K562 (cell line): Measurements from ENCODE around the gene KIAA0825. TPM values are rescaled to one million over a fixed set of nuclear protein-coding genes. Genes with fewer than 3 reads are reported as not detected.

Experiments
- CREB1 ChIP-seq, 2 experiments: sonication (generic) in 1 of 2; formaldehyde crosslinking in 1 of 2; IDR thresholded peaks; 2 replicates each; pipeline versions ENCODE4 v1.6.1 to v1.8.0; 2012 to 2022; ENCODE audit warnings: inconsistent platforms in 1 of 2, mild to moderate bottlenecking in 1 of 2, missing genetic modification reagents in 1 of 2, moderate library complexity in 1 of 2
- EP300 ChIP-seq: IDR thresholded peaks from 2 replicates; pipeline ENCODE4 v1.6.1; 2012; ENCODE audit warnings: low read length, improper control_type of control experiment
- HOXB6 ChIP-seq: fragments of 250-450 bp; sonication (Bioruptor Pico); IDR thresholded peaks from 2 replicates; pipeline ENCODE4 v1.5.1; 2022; ENCODE audit warnings: mild to moderate bottlenecking, borderline replicate concordance
- MITF ChIP-seq: IDR thresholded peaks from 2 replicates; pipeline ENCODE4 v1.6.1; 2014; ENCODE audit warnings: antibody characterized with exemption
- ZNF146 ChIP-seq: IDR thresholded peaks from one replicate; pipeline ENCODE4 v1.6.1; 2018; ENCODE audit warnings: missing compliant biosample characterization; ENCODE audit not compliant: unreplicated experiment
- ZNF253 ChIP-seq: fragments of 250-450 bp; sonication (Bioruptor Pico); conservative IDR thresholded peaks from 2 replicates; pipeline ENCODE4 v1.6.1; 2021; ENCODE audit warnings: mild to moderate bottlenecking
- ZNF512 ChIP-seq: IDR thresholded peaks from 2 replicates; pipeline ENCODE4 v1.6.1; 2016; ENCODE audit warnings: missing genetic modification characterization, missing compliant biosample characterization
- ZNF518B ChIP-seq: fragments of 250-450 bp; sonication (Bioruptor Pico); IDR thresholded peaks from 2 replicates; pipeline ENCODE4 v1.5.0; 2021; ENCODE audit warnings: mild to moderate bottlenecking, moderate library complexity
- polyA plus RNA-seq, 8 experiments: library from polyadenylated mRNA; depleted of rRNA in 4 of 8; stranded (reverse) in 5 of 8; unstranded in 3 of 8; fragments of >200 nt; fragmentation: Nextera tagmentation in 2 of 8; fragmentation: Illumina TruSeq in 1 of 8; extraction: Ambion mirVana in 2 of 8; extraction: Trizol in 1 of 8; gene quantifications; 2 replicates each; pipeline versions ENCODE4 v1.2.1 to v1.2.3, GENCODE V29; 2011 to 2014; ENCODE audit warnings: inconsistent platforms in 1 of 8, missing spikeins in 1 of 8
- total RNA-seq, 7 experiments: library from RNA; depleted of rRNA in 6 of 7; stranded (reverse); fragments of >200 nt in 6 of 7; fragmentation: Illumina TruSeq in 2 of 7; extraction: Trizol in 2 of 7; gene quantifications; 2 replicates each; pipeline versions ENCODE4 v1.2.1 to v1.2.3, GENCODE V29; 2011 to 2021; ENCODE audit warnings: low replicate concordance in 1 of 7

The KIAA0825 gene
- total and polyA plus RNA-seq, 9 of the 15 experiments (the other 6 are each of a cell fraction or from before 2014, with no cell fraction given) = 0.05 to 0.36 (median 0.16) TPM; not detected in 1

- TF ChIP-seq ZNF518B (no peak), ZNF253 (CRISPR knock-in tag) (no peak), EP300 (no peak), ZNF512 (tag) (no peak), ZNF146 (no peak), MITF (no peak), HOXB6 (CRISPR knock-in tag) (no peak), CREB1 (IDR thresholded peaks at IDR 0.05) (no peak), CREB1 (CRISPR knock-in tag; IDR thresholded peaks at IDR 0.05) (no peak)
Observed at GRCh38 chr5:94154672-94155071, 463.7 kb downstream of the KIAA0825 start (continued).
